ENCODE measurements around the gene HPCAL1.

HPCAL1 gene

DNA sequence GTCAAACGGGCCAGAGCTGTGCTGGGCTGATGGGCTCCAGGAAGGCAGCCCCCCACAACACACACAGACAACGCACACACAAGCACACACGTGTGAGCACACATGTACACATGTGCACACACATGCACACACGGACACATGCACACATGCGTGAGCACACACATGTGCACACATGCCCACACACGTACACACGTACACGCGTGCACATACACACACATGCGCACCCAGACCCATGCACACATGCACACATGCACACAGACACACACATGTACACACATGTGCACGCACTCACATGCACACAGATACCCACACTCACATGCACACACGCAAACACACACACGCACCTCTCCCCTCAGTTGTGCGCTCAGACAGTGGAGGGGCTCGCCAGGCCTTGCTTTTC, 31.2 kb upstream of the HPCAL1 start:
- DNase-seq (ENCODE audit: insufficient read length, low spot score) (no peak), FAIRE-seq (no peak)
- TF ChIP-seq, protein P1, sequence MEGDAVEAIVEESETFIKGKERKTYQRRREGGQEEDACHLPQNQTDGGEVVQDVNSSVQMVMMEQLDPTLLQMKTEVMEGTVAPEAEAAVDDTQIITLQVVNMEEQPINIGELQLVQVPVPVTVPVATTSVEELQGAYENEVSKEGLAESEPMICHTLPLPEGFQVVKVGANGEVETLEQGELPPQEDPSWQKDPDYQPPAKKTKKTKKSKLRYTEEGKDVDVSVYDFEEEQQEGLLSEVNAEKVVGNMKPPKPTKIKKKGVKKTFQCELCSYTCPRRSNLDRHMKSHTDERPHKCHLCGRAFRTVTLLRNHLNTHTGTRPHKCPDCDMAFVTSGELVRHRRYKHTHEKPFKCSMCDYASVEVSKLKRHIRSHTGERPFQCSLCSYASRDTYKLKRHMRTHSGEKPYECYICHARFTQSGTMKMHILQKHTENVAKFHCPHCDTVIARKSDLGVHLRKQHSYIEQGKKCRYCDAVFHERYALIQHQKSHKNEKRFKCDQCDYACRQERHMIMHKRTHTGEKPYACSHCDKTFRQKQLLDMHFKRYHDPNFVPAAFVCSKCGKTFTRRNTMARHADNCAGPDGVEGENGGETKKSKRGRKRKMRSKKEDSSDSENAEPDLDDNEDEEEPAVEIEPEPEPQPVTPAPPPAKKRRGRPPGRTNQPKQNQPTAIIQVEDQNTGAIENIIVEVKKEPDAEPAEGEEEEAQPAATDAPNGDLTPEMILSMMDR (IDR thresholded peaks at IDR 0.05; ENCODE audit: insufficient read depth, missing control alignments): no peak

DNA sequence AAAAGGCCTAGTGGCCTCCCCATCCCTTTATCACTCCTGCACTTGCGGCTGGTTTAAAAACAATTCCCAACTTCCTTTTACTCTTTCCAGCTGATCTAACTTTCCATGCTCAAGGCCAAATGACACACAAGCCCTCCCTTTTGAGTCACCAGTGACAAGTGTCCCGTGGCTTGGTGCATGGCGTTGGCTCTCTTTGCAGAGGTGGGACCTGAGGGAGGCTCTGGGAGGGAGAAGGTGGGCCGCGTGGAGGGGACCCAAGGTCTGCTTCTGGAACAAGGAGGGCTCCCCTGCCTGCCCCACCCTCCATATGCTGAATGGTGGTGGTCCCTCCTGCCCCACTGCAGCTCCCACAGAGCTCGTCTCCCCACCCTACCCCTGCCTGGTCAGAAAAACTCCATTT, 30.8 kb upstream of the HPCAL1 start:
- FAIRE-seq: no peak
- TF ChIP-seq, protein P1 (IDR thresholded peaks at IDR 0.05; ENCODE audit: insufficient read depth, missing control alignments): no peak
- no peak for DNase-seq (ENCODE audit: insufficient read length, low spot score)

GRCh38 chr2:10272464-10272863, 30.2 kb upstream of the HPCAL1 start:
- no peak for FAIRE-seq

GRCh38 chr2:10273215-10274175, 29.2 kb upstream of the HPCAL1 start:
- DNase-seq (ENCODE audit: insufficient read length, low spot score) (no peak), FAIRE-seq (no peak)
- TF ChIP-seq, protein P1 (IDR thresholded peaks at IDR 0.05; ENCODE audit: insufficient read depth, missing control alignments): no peak

More at GRCh38 chr2:10272464-10272863, 30.2 kb upstream of the HPCAL1 start:
- no peak for DNase-seq (ENCODE audit: insufficient read length, low spot score)
- TF ChIP-seq, protein P1 (IDR thresholded peaks at IDR 0.05; ENCODE audit: insufficient read depth, missing control alignments): no peak

GRCh38 chr2:10274376-10274775, 28.3 kb upstream of the HPCAL1 start:
- DNase-seq (ENCODE audit: insufficient read length, low spot score) (no peak), FAIRE-seq (no peak)
- TF ChIP-seq, protein P1 (IDR thresholded peaks at IDR 0.05; ENCODE audit: insufficient read depth, missing control alignments): no peak

DNA sequence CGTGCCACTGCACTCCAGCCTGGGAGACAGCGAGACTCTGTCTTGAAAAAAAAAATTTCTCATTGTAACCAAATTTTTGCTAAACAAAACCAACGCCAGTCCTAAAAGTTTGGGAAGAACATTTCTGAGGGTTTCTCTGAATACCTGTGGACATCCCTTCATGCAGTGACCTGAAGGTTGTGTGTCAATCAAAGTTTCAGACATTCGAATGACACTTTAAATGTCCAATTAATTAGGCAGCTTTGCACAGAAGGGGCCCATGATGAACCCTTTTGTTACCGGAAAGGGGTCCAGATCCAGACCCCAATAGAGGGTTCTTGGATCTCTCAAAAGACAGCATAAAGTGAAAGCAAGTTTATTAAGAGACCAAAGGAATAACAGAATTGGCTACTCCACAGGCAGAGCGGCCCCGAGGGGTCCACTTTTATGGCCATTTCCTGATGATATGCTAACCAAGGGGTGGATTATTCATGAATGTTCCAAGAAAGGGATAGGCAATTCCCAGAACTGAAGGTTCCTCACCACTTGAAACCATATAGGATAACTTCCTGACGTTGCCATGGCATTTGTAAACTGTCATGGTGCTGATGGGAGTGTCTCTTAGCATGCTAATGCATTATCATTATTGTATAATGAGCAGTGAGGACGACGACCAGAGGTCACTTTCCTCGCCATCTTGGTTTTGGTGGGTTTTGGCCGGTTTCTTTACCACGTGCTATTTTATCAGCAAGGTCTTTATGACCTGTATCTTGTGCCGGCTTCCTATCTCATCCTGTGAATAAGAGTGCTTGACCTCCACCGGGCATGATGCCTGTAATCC, 27.5 kb upstream of the HPCAL1 start:
- FAIRE-seq (no peak), DNase-seq (ENCODE audit: insufficient read length, low spot score) (no peak)
- TF ChIP-seq, protein P1 (IDR thresholded peaks at IDR 0.05; ENCODE audit: insufficient read depth, missing control alignments): no peak

Measured in D721Med (cell line).